Activated CD8-positive, alpha-beta T cell treated with anti-CD3 and anti-CD28 coated beads, Interleukin-2, amount 10 ng/mL, durations not matched to agents 7 days and 5 days (primary cell): ENCODE data around the gene C3orf22. TPM values are rescaled to one million over a fixed set of nuclear protein-coding genes. Genes with fewer than 3 reads are reported as not detected.

Experiments used
- ATAC-seq: fragments of 150-1000 bp; cut with Tn5 transposase; one replicate; pipeline ENCODE4 v1.10.0; 2021; ENCODE audit warnings: moderate library complexity
- CTCF ChIA-PET: fragments of 350-600 bp; sonication (Branson Sonifier 250); formaldehyde crosslinking; loops from one replicate; lab custom pipeline; 2021; ENCODE audit warnings: antibody characterized with exemption; lab: Charles Lee
- POLR2A ChIA-PET: fragments of 350-600 bp; sonication (Branson Sonifier 250); formaldehyde crosslinking; loops from one replicate; lab custom pipeline; 2021; ENCODE audit warnings: antibody characterized with exemption; lab: Charles Lee
- DNase-seq: peaks from one replicate; pipeline ENCODE4 v3.0.0-alpha.2; 2020
- H3K27ac Mint-ChIP-seq: one replicate; pipeline ENCODE4 v1.8.0; 2021; ENCODE audit warnings: mild to moderate bottlenecking, mixed read lengths
- H3K27me3 Mint-ChIP-seq: one replicate; pipeline ENCODE4 v1.8.0; 2021; ENCODE audit warnings: low read depth, mixed read lengths
- H3K36me3 Mint-ChIP-seq: one replicate; pipeline ENCODE4 v1.8.0; 2021; ENCODE audit warnings: low read depth, mixed read lengths
- H3K4me1 Mint-ChIP-seq: one replicate; pipeline ENCODE4 v1.8.0; 2021; ENCODE audit warnings: low read depth, mixed read lengths
- H3K4me3 Mint-ChIP-seq: one replicate; pipeline ENCODE4 v1.8.0; 2021; ENCODE audit warnings: mild to moderate bottlenecking, mixed read lengths
- H3K9me3 Mint-ChIP-seq: one replicate; pipeline ENCODE4 v1.8.0; 2022; ENCODE audit warnings: mixed read lengths; ENCODE audit not compliant: insufficient read depth
- total RNA-seq, 2 experiments: library from RNA; stranded (reverse); gene quantifications; one replicate each; pipeline ENCODE4 v1.2.3, GENCODE V29; 2021

Gene C3orf22
- total RNA-seq, 2 experiments from 2014 or later, result not detected

- H3K36me3 Mint-ChIP-seq, result no peaks in the 10 kb centered on the region
- H3K9me3 Mint-ChIP-seq, result no peaks in the 10 kb centered on the region
- H3K27me3 Mint-ChIP-seq, result peaks cover 21% of the 10 kb centered on the region
- ChIA-PET CTCF (no interaction called here), POLR2A (no interaction called here)
- peaks cover 3% of the 10 kb centered on the region for H3K4me1 Mint-ChIP-seq
- H3K27ac Mint-ChIP-seq, result peak overlapping the region; percentile 49
- no peak for DNase-seq
- no peak for ATAC-seq
- H3K4me3 Mint-ChIP-seq, result no peak overlapping the region
These were observed 29.8 kb downstream of the C3orf22 start for GRCh38 chr3:126528800-126529541.

- DNase-seq (no peak), ATAC-seq (no peak)
- H3K4me1 Mint-ChIP-seq, result peaks cover 3% of the 10 kb centered on the region
- H3K27me3 Mint-ChIP-seq, result peaks cover 17% of the 10 kb centered on the region
- H3K4me3 Mint-ChIP-seq, result no peak overlapping the region
- no peaks in the 10 kb centered on the region for H3K36me3 Mint-ChIP-seq
- ChIA-PET CTCF (no interaction called here), POLR2A (no interaction called here)
- no peak overlapping the region for H3K27ac Mint-ChIP-seq
- H3K9me3 Mint-ChIP-seq, result no peaks in the 10 kb centered on the region
These were observed 30.3 kb downstream of the C3orf22 start for GRCh38 chr3:126528419-126528799.

GRCh38 chr3:126527455-126528211 is 31.1 kb downstream of the C3orf22 start:
- Mint-ChIP-seq H3K4me3 (no peak overlapping the region), H3K27ac (no peak overlapping the region), H3K36me3 (no peaks in the 10 kb centered on the region), H3K4me1 (peaks cover 3% of the 10 kb centered on the region), H3K9me3 (no peaks in the 10 kb centered on the region), H3K27me3 (peaks cover 19% of the 10 kb centered on the region)
- DNase-seq (no peak), ATAC-seq (no peak)
- ChIA-PET POLR2A (no interaction called here), CTCF (no interaction called here)

GRCh38 chr3:126527006-126527405 is 31.7 kb downstream of the C3orf22 start:
- Mint-ChIP-seq H3K27me3 (peaks cover 17% of the 10 kb centered on the region), H3K4me1 (peaks cover 3% of the 10 kb centered on the region), H3K36me3 (no peaks in the 10 kb centered on the region), H3K27ac (no peak overlapping the region), H3K9me3 (no peaks in the 10 kb centered on the region), H3K4me3 (no peak overlapping the region)
- DNase-seq, result no peak
- POLR2A ChIA-PET, result no interaction called here
- CTCF ChIA-PET, result no interaction called here
- ATAC-seq, result no peak

GRCh38 chr3:126526668-126527005 is 32.1 kb downstream of the C3orf22 start:
- Mint-ChIP-seq H3K27ac (no peak overlapping the region), H3K27me3 (peaks cover 15% of the 10 kb centered on the region), H3K36me3 (no peaks in the 10 kb centered on the region), H3K4me1 (peaks cover 3% of the 10 kb centered on the region), H3K9me3 (no peaks in the 10 kb centered on the region), H3K4me3 (no peak overlapping the region)
- ATAC-seq, result no peak
- ChIA-PET CTCF (no interaction called here), POLR2A (no interaction called here)
- no peak for DNase-seq

- Mint-ChIP-seq H3K36me3 (no peaks in the 10 kb centered on the region), H3K27me3 (peaks cover 17% of the 10 kb centered on the region), H3K27ac (no peak overlapping the region), H3K9me3 (no peaks in the 10 kb centered on the region), H3K4me3 (no peak overlapping the region), H3K4me1 (peaks cover 3% of the 10 kb centered on the region)
- CTCF ChIA-PET, result no interaction called here
- POLR2A ChIA-PET, result no interaction called here
- DNase-seq (no peak), ATAC-seq (no peak)
These were observed 32.7 kb downstream of the C3orf22 start for GRCh38 chr3:126525853-126526667.

GRCh38 chr3:126525091-126525852 is 33.5 kb downstream of the C3orf22 start:
- H3K27me3 Mint-ChIP-seq, result peaks cover 17% of the 10 kb centered on the region
- no peaks in the 10 kb centered on the region for H3K36me3 Mint-ChIP-seq
- ChIA-PET CTCF (no interaction called here), POLR2A (no interaction called here)
- H3K27ac Mint-ChIP-seq, result no peak overlapping the region
- ATAC-seq (no peak), DNase-seq (no peak)
- H3K4me1 Mint-ChIP-seq, result peaks cover under 1% of the 10 kb centered on the region
- no peaks in the 10 kb centered on the region for H3K9me3 Mint-ChIP-seq
- H3K4me3 Mint-ChIP-seq, result no peak overlapping the region

- ChIA-PET CTCF (no interaction called here), POLR2A (no interaction called here)
- DNase-seq, result no peak
- no peaks in the 10 kb centered on the region for H3K9me3 Mint-ChIP-seq
- ATAC-seq, result no peak
- H3K27ac Mint-ChIP-seq, result no peak overlapping the region
- no peak overlapping the region for H3K4me3 Mint-ChIP-seq
- H3K27me3 Mint-ChIP-seq, result peaks cover 20% of the 10 kb centered on the region
- peaks cover 2% of the 10 kb centered on the region for H3K4me1 Mint-ChIP-seq
- H3K36me3 Mint-ChIP-seq, result no peaks in the 10 kb centered on the region
These were observed 34.2 kb downstream of the C3orf22 start for GRCh38 chr3:126524429-126524988.

GRCh38 chr3:126523745-126524428 is 34.8 kb downstream of the C3orf22 start, which contains the start of gene CHST13:
Gene CHST13 (plus strand): TSS chr3:126524155. CDS start chr3:126524333, 178 bp downstream.
- CTCF ChIA-PET, result interaction anchor here (0.7 to 2.3 kb wide), 8 partner anchors 9 to 1019 kb away, joined by 3 to 9 read pairs (median 4); no protein-coding TSS in a partner anchor

GRCh38 chr3:126522363-126522788 is 36.4 kb downstream of the C3orf22 start:
- H3K36me3 Mint-ChIP-seq, result no peaks in the 10 kb centered on the region
- peak; percentile 50 for DNase-seq
- H3K4me3 Mint-ChIP-seq, result no peak overlapping the region
- ChIA-PET CTCF (interaction anchor here (0.6 to 2.3 kb wide), 30 partner anchors 8 to 1026 kb away, joined by 3 to 11 read pairs (median 3); no protein-coding TSS in a partner anchor), POLR2A (interaction anchor here (0.7 kb wide), 1 partner anchor 13 kb away, joined by 3 read pairs; no protein-coding TSS in a partner anchor)
- H3K27ac Mint-ChIP-seq, result no peak overlapping the region
- no peaks in the 10 kb centered on the region for H3K9me3 Mint-ChIP-seq
- no peak for ATAC-seq
- H3K27me3 Mint-ChIP-seq, result peaks cover 20% of the 10 kb centered on the region
- H3K4me1 Mint-ChIP-seq, result peaks cover 5% of the 10 kb centered on the region

More at GRCh38 chr3:126523745-126524428, 34.8 kb downstream of the C3orf22 start, which contains the start of gene CHST13:
- H3K4me1 Mint-ChIP-seq, result peaks cover 5% of the 10 kb centered on the region
- no peaks in the 10 kb centered on the region for H3K36me3 Mint-ChIP-seq
- peaks cover 20% of the 10 kb centered on the region for H3K27me3 Mint-ChIP-seq
- H3K4me3 Mint-ChIP-seq, result no peak within 1 kb of the TSS
- DNase-seq (no peak), ATAC-seq (peak; percentile 48)
- POLR2A ChIA-PET, result no interaction called here
- H3K27ac Mint-ChIP-seq, result no peak within 1 kb of the TSS
- no peaks in the 10 kb centered on the region for H3K9me3 Mint-ChIP-seq
